Activated B cell treated with CpG ODN at 0.5 μM for 24 hours (primary cell): ENCODE results near the gene PTPN6. TPM values are rescaled to one million over a fixed set of nuclear protein-coding genes. Genes with fewer than 3 reads are reported as not detected.
A peak's percentile ranks its signal among the peaks of the same experiment; 100 is the strongest.

Source experiments
- ATAC-seq: fragments of 200-7000 bp; cut with Tn5 transposase; one replicate; pipeline ENCODE4 v1.10.0; 2021; ENCODE audit warnings: low read depth, mild to moderate bottlenecking, moderate library complexity
- CTCF ChIA-PET: fragments of 350-600 bp; sonication (Branson Sonifier 250); formaldehyde crosslinking; loops from one replicate; lab custom pipeline; 2021; ENCODE audit warnings: antibody characterized with exemption; lab: Charles Lee
- POLR2A ChIA-PET: fragments of 350-600 bp; sonication (Branson Sonifier 250); formaldehyde crosslinking; loops from one replicate; lab custom pipeline; 2021; ENCODE audit warnings: antibody characterized with exemption; lab: Charles Lee
- DNase-seq: peaks from one replicate; pipeline ENCODE4 v3.0.0; 2022
- H3K27ac Mint-ChIP-seq: one replicate; pipeline ENCODE4 v1.8.0; 2020; ENCODE audit warnings: mixed read lengths
- H3K27me3 Mint-ChIP-seq: one replicate; pipeline ENCODE4 v1.8.0; 2021; ENCODE audit warnings: mixed read lengths
- H3K36me3 Mint-ChIP-seq: one replicate; pipeline ENCODE4 v1.8.0; 2021; ENCODE audit warnings: low read depth, mixed read lengths
- H3K4me1 Mint-ChIP-seq: one replicate; pipeline ENCODE4 v1.8.0; 2021; ENCODE audit warnings: mixed read lengths
- H3K4me3 Mint-ChIP-seq: one replicate; pipeline ENCODE4 v1.8.0; 2020; ENCODE audit warnings: mild to moderate bottlenecking, mixed read lengths
- H3K9me3 Mint-ChIP-seq: one replicate; pipeline ENCODE4 v1.8.0; 2020; ENCODE audit warnings: mixed read lengths
- CTCF ChIP-seq: fragments of 200-600 bp; IDR thresholded peaks from one replicate; pipeline ENCODE4 v1.8.0; 2022; ENCODE audit warnings: antibody characterized with exemption, mild to moderate bottlenecking
- intact Hi-C: fragments of 100-400 bp; cut with micrococcal nuclease; formaldehyde crosslinking; loops from one replicate; pipeline ENCODE4 v1.15.1; 2024
- total RNA-seq: library from RNA; stranded (reverse); gene quantifications from 2 replicates; pipeline ENCODE4 v1.2.3, GENCODE V29; 2022

The PTPN6 gene
- total RNA-seq, 1 donor from 2014 or later: 393 TPM

DNA sequence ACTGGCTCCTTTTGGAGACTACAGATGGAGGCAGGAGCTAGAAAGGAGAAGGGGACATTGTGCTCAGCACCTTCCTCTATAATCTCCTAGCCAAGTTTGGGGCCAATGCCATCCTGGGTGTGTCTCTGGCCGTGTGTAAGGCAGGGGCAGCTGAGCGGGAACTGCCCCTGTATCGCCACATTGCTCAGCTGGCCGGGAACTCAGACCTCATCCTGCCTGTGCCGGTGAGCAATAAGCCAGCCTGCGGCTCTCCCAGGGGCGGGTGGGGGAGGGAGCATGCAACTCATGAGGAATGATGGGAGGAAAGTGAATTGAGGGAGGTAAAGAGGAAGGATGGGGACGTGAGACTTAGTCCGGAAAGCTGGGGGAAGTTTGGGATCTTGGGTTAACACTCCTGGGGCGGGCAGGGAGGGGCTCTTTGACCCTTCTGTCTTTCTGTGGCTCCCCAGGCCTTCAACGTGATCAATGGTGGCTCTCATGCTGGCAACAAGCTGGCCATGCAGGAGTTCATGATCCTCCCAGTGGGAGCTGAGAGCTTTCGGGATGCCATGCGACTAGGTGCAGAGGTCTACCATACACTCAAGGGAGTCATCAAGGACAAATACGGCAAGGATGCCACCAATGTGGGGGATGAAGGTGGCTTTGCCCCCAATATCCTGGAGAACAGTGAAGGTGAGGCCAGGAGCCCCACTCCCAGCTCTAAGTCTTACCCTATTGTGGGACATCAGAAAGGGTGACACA is 33.5 kb upstream of the PTPN6 start:
- no peak overlapping the region for H3K27ac Mint-ChIP-seq
- CTCF ChIA-PET: no interaction called here
- ATAC-seq (no peak), DNase-seq (no peak)
- H3K36me3 Mint-ChIP-seq: peaks cover 19% of the 10 kb centered on the region
- intact Hi-C loops: no loop called here
- POLR2A ChIA-PET: interaction anchor here (0.6 to 3.1 kb wide), 7 partner anchors 19 to 97 kb away, joined by 3 to 15 read pairs (median 4); partner anchors contain the start of genes C12orf57, RNU7-1 and SPSB2
- peaks cover 50% of the 10 kb centered on the region for H3K4me1 Mint-ChIP-seq
- no peak for TF ChIP-seq CTCF
- H3K27me3 Mint-ChIP-seq: peaks cover 2% of the 10 kb centered on the region
- no peak overlapping the region for H3K4me3 Mint-ChIP-seq
- no peaks in the 10 kb centered on the region for H3K9me3 Mint-ChIP-seq

DNA sequence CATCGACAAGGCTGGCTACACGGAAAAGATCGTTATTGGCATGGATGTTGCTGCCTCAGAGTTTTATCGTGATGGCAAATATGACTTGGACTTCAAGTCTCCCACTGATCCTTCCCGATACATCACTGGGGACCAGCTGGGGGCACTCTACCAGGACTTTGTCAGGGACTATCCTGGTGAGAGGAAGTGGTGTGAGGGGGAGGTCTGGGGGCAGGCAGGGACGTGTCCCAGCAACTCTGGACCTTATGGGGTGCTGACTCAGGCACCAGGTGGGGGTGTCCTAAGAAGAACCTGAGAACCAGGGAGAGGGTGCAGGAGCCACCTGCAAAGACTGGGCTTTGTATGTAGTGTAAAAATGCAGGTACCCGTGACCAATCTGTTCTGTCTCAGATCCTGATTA is 31.6 kb upstream of the PTPN6 start:
- ChIA-PET POLR2A (interaction anchor here (0.6 to 1.5 kb wide), 4 partner anchors 11 to 48 kb away, joined by 4 to 10 read pairs (median 7); partner anchors contain the start of genes C12orf57 and RNU7-1), CTCF (interaction anchor here (1.3 to 1.5 kb wide), 2 partner anchors 28 to 50 kb away, joined by 3 to 4 read pairs; no protein-coding TSS in a partner anchor)
- Mint-ChIP-seq H3K36me3 (peaks cover 19% of the 10 kb centered on the region), H3K4me3 (no peak overlapping the region), H3K27me3 (no peaks in the 10 kb centered on the region), H3K9me3 (no peaks in the 10 kb centered on the region), H3K4me1 (peaks cover 55% of the 10 kb centered on the region), H3K27ac (no peak overlapping the region)
- intact Hi-C loops: no loop called here
- ATAC-seq: no peak
- no peak for DNase-seq
- no peak for TF ChIP-seq CTCF

DNA sequence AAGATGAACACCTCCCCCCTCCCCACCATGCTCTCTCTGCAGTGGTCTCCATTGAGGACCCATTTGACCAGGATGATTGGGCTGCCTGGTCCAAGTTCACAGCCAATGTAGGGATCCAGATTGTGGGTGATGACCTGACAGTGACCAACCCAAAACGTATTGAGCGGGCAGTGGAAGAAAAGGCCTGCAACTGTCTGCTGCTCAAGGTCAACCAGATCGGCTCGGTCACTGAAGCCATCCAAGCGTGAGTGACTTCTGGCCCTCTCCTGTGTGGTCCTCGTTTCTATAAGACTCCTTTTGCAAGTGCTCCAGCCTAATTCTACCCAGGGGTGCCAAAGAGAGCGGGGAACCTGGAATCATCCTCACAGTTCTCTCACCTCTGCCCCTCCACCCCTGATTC is 29.6 kb upstream of the PTPN6 start:
- ChIA-PET CTCF (interaction anchor here (1.1 to 3.2 kb wide), 5 partner anchors 17 to 198 kb away, joined by 4 to 12 read pairs (median 7); partner anchors contain the start of genes C12orf57, COPS7A and RNU7-1), POLR2A (interaction anchor here (0.5 to 2.0 kb wide), 8 partner anchors 16 to 168 kb away, joined by 3 to 15 read pairs (median 6); partner anchors contain the start of genes C12orf57, LRRC23, MLF2 and RNU7-1)
- intact Hi-C loops: loop anchor here (10.0 kb wide), 1 partner anchor 713 kb away; no protein-coding TSS in a partner anchor
- Mint-ChIP-seq H3K27ac (peak overlapping the region; percentile 78), H3K4me3 (no peak overlapping the region), H3K36me3 (peaks cover 15% of the 10 kb centered on the region), H3K27me3 (no peaks in the 10 kb centered on the region), H3K4me1 (peaks cover 44% of the 10 kb centered on the region), H3K9me3 (no peaks in the 10 kb centered on the region)
- TF ChIP-seq CTCF: no peak
- DNase-seq (no peak), ATAC-seq (no peak)

- CTCF ChIA-PET: interaction anchor here (0.7 to 3.2 kb wide), 8 partner anchors 14 to 198 kb away, joined by 3 to 12 read pairs (median 6); partner anchors contain the start of genes C12orf57, COPS7A and RNU7-1
- Mint-ChIP-seq H3K4me1 (peaks cover 50% of the 10 kb centered on the region), H3K27me3 (no peaks in the 10 kb centered on the region), H3K27ac (peak overlapping the region; percentile 78), H3K9me3 (no peaks in the 10 kb centered on the region), H3K4me3 (peak overlapping the region; percentile 9), H3K36me3 (peaks cover 8% of the 10 kb centered on the region)
- POLR2A ChIA-PET: interaction anchor here (0.5 to 2.0 kb wide), 10 partner anchors 16 to 169 kb away, joined by 3 to 15 read pairs (median 4); partner anchors contain the start of genes C12orf57, LRRC23, MLF2 and RNU7-1
- TF ChIP-seq CTCF: no peak
- ATAC-seq (peak; percentile 49), DNase-seq (no peak)
- intact Hi-C loops: loop anchor here (10.0 kb wide), 1 partner anchor 713 kb away; no protein-coding TSS in a partner anchor
Observed at GRCh38 chr12:6921996-6922946, 28.9 kb upstream of the PTPN6 start.
